ENCODE data around the gene GSX2. TPM values are rescaled to one million over a fixed set of nuclear protein-coding genes. Genes with fewer than 3 reads are reported as not detected.
"Not testable (repeated sequence)": the region's sequence is repeated elsewhere in the genome, so short reads cannot be mapped to it uniquely, and the experiment has no call there.

GSX2 gene
- total RNA-seq, result not detected in 2 replicates

GRCh38 chr4:54099748-54100574, at the start of gene GSX2:
Gene GSX2, plus strand, starts transcription at chr4:54100163. Its CDS starts 182 bp downstream, at chr4:54100345.
- no peak for TF ChIP-seq CTCF (IDR thresholded peaks at IDR 0.05; ENCODE audit: extremely low read depth, low read depth, low read length)
- no peaks in the 10 kb centered on the region for H3K79me2 ChIP-seq (ENCODE audit: insufficient read depth, low read length)
- no peaks in the 10 kb centered on the region for H4K20me1 ChIP-seq (ENCODE audit: insufficient read depth, low read length)
- peak within 1 kb of the TSS; percentile 64 for H3K4me3 ChIP-seq (ENCODE audit: insufficient read depth, low read length)
- H3K27ac ChIP-seq (ENCODE audit: low read depth, low read length), result no peak within 1 kb of the TSS
- H3K9me3 ChIP-seq (ENCODE audit: low read depth, low read length), result no peaks in the 10 kb centered on the region
- peak within 1 kb of the TSS; percentile 74 for H2AFZ ChIP-seq (ENCODE audit: low read length)
- H3K36me3 ChIP-seq (ENCODE audit: insufficient read depth, low read length), result no peaks in the 10 kb centered on the region
- H3K4me2 ChIP-seq (ENCODE audit: insufficient read depth, low read length), result peak within 1 kb of the TSS; percentile 87
- H3K27me3 ChIP-seq (ENCODE audit: insufficient read depth, low read length), result peaks cover 85% of the 10 kb centered on the region
- H3K4me1 ChIP-seq (ENCODE audit: insufficient read depth, low read length), result peaks cover 17% of the 10 kb centered on the region
- peak; percentile 91 for DNase-seq (ENCODE audit: insufficient read length, low spot score, missing footprints)

DNA sequence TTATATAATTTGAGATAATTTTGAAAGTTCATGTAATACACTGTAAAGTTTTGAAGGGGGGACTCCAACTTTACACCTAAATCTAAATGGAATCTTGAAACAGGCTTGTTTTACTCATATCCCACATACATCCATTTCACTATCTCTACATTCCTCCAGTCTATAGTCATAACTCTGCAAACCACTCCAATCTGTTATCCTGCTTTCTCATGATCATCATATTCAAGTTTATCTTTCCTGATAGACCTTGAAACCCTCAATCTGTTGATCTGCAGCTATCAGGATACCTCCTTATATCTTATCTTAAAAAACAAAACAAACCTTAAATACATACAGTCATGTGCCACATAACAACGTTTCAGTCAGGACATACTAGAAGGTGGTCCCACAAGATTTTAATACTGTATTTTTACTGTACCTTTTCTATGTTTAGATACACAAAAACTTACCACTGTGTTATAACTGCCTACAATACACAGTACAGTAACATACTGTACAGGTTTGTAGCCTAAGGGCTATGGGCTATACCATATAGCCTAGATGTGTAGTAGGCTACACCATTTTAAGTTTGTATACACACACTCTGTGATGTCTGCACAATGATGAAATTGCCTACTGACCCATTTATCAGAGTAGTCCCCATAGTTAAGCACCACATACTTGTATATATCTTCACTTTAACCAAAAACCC, 49.6 kb upstream of the GSX2 start:
- no peak overlapping the region for H3K4me3 ChIP-seq (ENCODE audit: insufficient read depth, low read length)
- peak overlapping the region; percentile 34 for H3K27ac ChIP-seq (ENCODE audit: low read depth, low read length)
- no peak for DNase-seq (ENCODE audit: insufficient read length, low spot score, missing footprints)
- H4K20me1 ChIP-seq (ENCODE audit: insufficient read depth, low read length), result peaks cover 42% of the 10 kb centered on the region
- H3K79me2 ChIP-seq (ENCODE audit: insufficient read depth, low read length), result peaks cover 74% of the 10 kb centered on the region
- H3K36me3 ChIP-seq (ENCODE audit: insufficient read depth, low read length), result peaks cover 9% of the 10 kb centered on the region
- peak overlapping the region; percentile 52 for H3K4me2 ChIP-seq (ENCODE audit: insufficient read depth, low read length)
- TF ChIP-seq CTCF (IDR thresholded peaks at IDR 0.05; ENCODE audit: extremely low read depth, low read depth, low read length), result no peak
- H3K27me3 ChIP-seq (ENCODE audit: insufficient read depth, low read length), result no peaks in the 10 kb centered on the region
- peaks cover 22% of the 10 kb centered on the region for H3K4me1 ChIP-seq (ENCODE audit: insufficient read depth, low read length)
- no peaks in the 10 kb centered on the region for H3K9me3 ChIP-seq (ENCODE audit: low read depth, low read length)
- H2AFZ ChIP-seq (ENCODE audit: low read length), result no peak overlapping the region

GRCh38 chr4:54053322-54053721, 46.6 kb upstream of the GSX2 start:
- not testable (repeated sequence) for H2AFZ ChIP-seq (ENCODE audit: low read length); DNase-seq (ENCODE audit: insufficient read length, low spot score, missing footprints); H3K27ac ChIP-seq (ENCODE audit: low read depth, low read length); H3K27me3 ChIP-seq (ENCODE audit: insufficient read depth, low read length); H3K4me2 ChIP-seq (ENCODE audit: insufficient read depth, low read length); H3K4me3 ChIP-seq (ENCODE audit: insufficient read depth, low read length); H3K9me3 ChIP-seq (ENCODE audit: low read depth, low read length); H3K36me3 ChIP-seq (ENCODE audit: insufficient read depth, low read length)
- H4K20me1 ChIP-seq (ENCODE audit: insufficient read depth, low read length), result peaks cover 66% of the 10 kb centered on the region
- peaks cover 28% of the 10 kb centered on the region for H3K4me1 ChIP-seq (ENCODE audit: insufficient read depth, low read length)
- peaks cover 98% of the 10 kb centered on the region for H3K79me2 ChIP-seq (ENCODE audit: insufficient read depth, low read length)

GRCh38 chr4:54054501-54054900, 45.5 kb upstream of the GSX2 start:
- peaks cover 36% of the 10 kb centered on the region for H3K4me1 ChIP-seq (ENCODE audit: insufficient read depth, low read length)
- peaks cover 72% of the 10 kb centered on the region for H4K20me1 ChIP-seq (ENCODE audit: insufficient read depth, low read length)
- no peak overlapping the region for H2AFZ ChIP-seq (ENCODE audit: low read length)
- H3K36me3 ChIP-seq (ENCODE audit: insufficient read depth, low read length), result no peaks in the 10 kb centered on the region
- H3K27me3 ChIP-seq (ENCODE audit: insufficient read depth, low read length), result no peaks in the 10 kb centered on the region
- no peak overlapping the region for H3K4me3 ChIP-seq (ENCODE audit: insufficient read depth, low read length)
- DNase-seq (ENCODE audit: insufficient read length, low spot score, missing footprints), result no peak
- no peak overlapping the region for H3K4me2 ChIP-seq (ENCODE audit: insufficient read depth, low read length)
- no peak overlapping the region for H3K27ac ChIP-seq (ENCODE audit: low read depth, low read length)
- no peak for TF ChIP-seq CTCF (IDR thresholded peaks at IDR 0.05; ENCODE audit: extremely low read depth, low read depth, low read length)
- peaks cover 100% of the 10 kb centered on the region for H3K79me2 ChIP-seq (ENCODE audit: insufficient read depth, low read length)
- H3K9me3 ChIP-seq (ENCODE audit: low read depth, low read length), result no peaks in the 10 kb centered on the region
